ENCODE data around the gene INPP4B.

INPP4B gene

GRCh38 chr4:142376204-142376603 lies 469.9 kb downstream of the INPP4B start:
- DNase-seq (ENCODE audit: low read depth), result no peak

GRCh38 chr4:142373610-142374009 lies 472.5 kb downstream of the INPP4B start:
- no peak for DNase-seq (ENCODE audit: low read depth)

- no peak for DNase-seq (ENCODE audit: low read depth)
Measured at GRCh38 chr4:142372530-142373260, 473.4 kb downstream of the INPP4B start.

- DNase-seq (ENCODE audit: low read depth), result no peak
Measured at GRCh38 chr4:142369141-142369540, 477.0 kb downstream of the INPP4B start.

- no peak for DNase-seq (ENCODE audit: low read depth)
Measured at GRCh38 chr4:142367418-142368180, 478.5 kb downstream of the INPP4B start.

GRCh38 chr4:142366769-142367181 lies 479.3 kb downstream of the INPP4B start:
- no peak for DNase-seq (ENCODE audit: low read depth)

GRCh38 chr4:142365391-142365790 lies 480.7 kb downstream of the INPP4B start:
- no peak for DNase-seq (ENCODE audit: low read depth)

GRCh38 chr4:142363686-142364085 lies 482.4 kb downstream of the INPP4B start:
- no peak for DNase-seq (ENCODE audit: low read depth)

- DNase-seq (ENCODE audit: low read depth), result no peak
Measured at GRCh38 chr4:142361981-142362380, 484.1 kb downstream of the INPP4B start.

GRCh38 chr4:142360657-142361056 lies 485.4 kb downstream of the INPP4B start:
- no peak for DNase-seq (ENCODE audit: low read depth)

- no peak for DNase-seq (ENCODE audit: low read depth)
Measured at GRCh38 chr4:142358656-142359055, 487.4 kb downstream of the INPP4B start.

- DNase-seq (ENCODE audit: low read depth), result no peak
Measured at GRCh38 chr4:142356801-142357200, 489.3 kb downstream of the INPP4B start.

GRCh38 chr4:142356118-142356759 lies 489.9 kb downstream of the INPP4B start:
- DNase-seq (ENCODE audit: low read depth), result no peak

- no peak for DNase-seq (ENCODE audit: low read depth)
Measured at GRCh38 chr4:142355421-142355930, 490.6 kb downstream of the INPP4B start.

- DNase-seq (ENCODE audit: low read depth), result no peak
Measured at GRCh38 chr4:142354794-142355420, 491.2 kb downstream of the INPP4B start.

- no peak for DNase-seq (ENCODE audit: low read depth)
Measured at GRCh38 chr4:142354041-142354440, 492.1 kb downstream of the INPP4B start.

GRCh38 chr4:142353149-142353738 lies 492.9 kb downstream of the INPP4B start:
- DNase-seq (ENCODE audit: low read depth), result no peak

GRCh38 chr4:142352712-142353111 lies 493.4 kb downstream of the INPP4B start:
- no peak for DNase-seq (ENCODE audit: low read depth)

GRCh38 chr4:142351958-142352357 lies 494.1 kb downstream of the INPP4B start:
- no peak for DNase-seq (ENCODE audit: low read depth)

GRCh38 chr4:142350871-142351270 lies 495.2 kb downstream of the INPP4B start:
- DNase-seq (ENCODE audit: low read depth), result no peak

- no peak for DNase-seq (ENCODE audit: low read depth)
Measured at GRCh38 chr4:142348613-142349021, 497.5 kb downstream of the INPP4B start.

GRCh38 chr4:142347241-142347640 lies 498.9 kb downstream of the INPP4B start:
- no peak for DNase-seq (ENCODE audit: low read depth)
